HepG2 (cell line): Measurements from ENCODE around the gene ATRNL1. TPM values are rescaled to one million over a fixed set of nuclear protein-coding genes. Genes with fewer than 3 reads are reported as not detected.

Experiments used
- ATAC-seq: fragments of 200-7000 bp; cut with Tn5 transposase; 3 replicates; pipeline ENCODE4 v1.9.1; 2020; ENCODE audit warnings: mild to moderate bottlenecking, moderate library complexity
- BruUV-seq: library from RNA; stranded (reverse); fragments of 400-500 nt; replicated peaks from 2 replicates; lab custom pipeline; 2021; lab: Mats Ljungman, UMichigan
- CTCF ChIA-PET: fragments of 300-600 bp; formaldehyde crosslinking; extraction: SDS; loops from one replicate; lab custom pipeline; 2021; ENCODE audit warnings: low total read pairs, inconsistent platforms, low intra/inter-chr PET ratio; lab: Yijun Ruan, JAX
- POLR2A ChIA-PET: fragments of 350-600 bp; sonication (Branson Sonifier 250); formaldehyde crosslinking; loops from one replicate; lab custom pipeline; 2020; ENCODE audit warnings: antibody characterized with exemption, inconsistent platforms; lab: Yijun Ruan, JAX
- DNase-seq: peaks from one replicate; pipeline ENCODE4 v3.0.0-alpha.2; 2015; ENCODE audit warnings: low spot score
- FAIRE-seq: peaks from 3 replicates; lab custom pipeline; 2011; peaks lifted over from hg19 to GRCh38; lab: Jason Lieb, UNC
- H2AFZ ChIP-seq: one replicate; pipeline ENCODE4 v1.6.1; 2011; ENCODE audit warnings: low read length, inconsistent platforms
- H3K27ac ChIP-seq: fragments of 300-600 bp; 3 replicates; pipeline ENCODE4 v1.8.0; 2011; ENCODE audit warnings: mixed run types, mild to moderate bottlenecking, mixed read lengths, low read length, inconsistent platforms; ENCODE audit not compliant: insufficient read depth; ENCODE audit errors: extremely low read length
- H3K27me3 ChIP-seq, 2 experiments: fragments of 200-600 bp in 1 of 2; 2 replicates in 1 of 2; 3 replicates in 1 of 2; pipeline versions ENCODE4 v1.6.0 to v1.8.0; 2011; ENCODE audit warnings: low read length in 2 of 2, mild to moderate bottlenecking in 2 of 2, moderate library complexity in 2 of 2, inconsistent platforms in 1 of 2; ENCODE audit not compliant: insufficient read depth in 2 of 2, control insufficient read depth in 1 of 2
- H3K36me3 ChIP-seq, 2 experiments: fragments of 200-600 bp in 1 of 2; replicated peaks in 1 of 2; 2 replicates in 1 of 2; 3 replicates in 1 of 2; pipeline versions ENCODE4 v1.5.1 to v1.8.0; 2011; ENCODE audit warnings: low read length in 2 of 2, inconsistent platforms in 1 of 2; ENCODE audit not compliant: insufficient read depth in 2 of 2, control insufficient read depth in 1 of 2
- H3K4me1 ChIP-seq: 2 replicates; pipeline ENCODE4 v1.5.1; 2012; ENCODE audit warnings: low read length, inconsistent platforms; ENCODE audit not compliant: insufficient read depth
- H3K4me2 ChIP-seq: 2 replicates; pipeline ENCODE4 v1.6.0; 2011; ENCODE audit warnings: low read depth, low read length, inconsistent platforms
- H3K4me3 ChIP-seq, 3 experiments: fragments of 200-600 bp in 1 of 3; sonication (generic), shearing (Covaris generic) in 1 of 3; replicated peaks in 1 of 3; 2 replicates each; pipeline ENCODE4 v1.5.1; 2011 to 2016; ENCODE audit warnings: low read length in 3 of 3, inconsistent platforms in 2 of 3, low read depth in 2 of 3, mild to moderate bottlenecking in 2 of 3, control low read depth in 1 of 3, mixed read lengths in 1 of 3; ENCODE audit not compliant: insufficient read depth in 1 of 3
- H3K79me2 ChIP-seq: one replicate; pipeline ENCODE4 v1.6.1; 2011; ENCODE audit warnings: low read length, inconsistent platforms; ENCODE audit not compliant: insufficient read depth
- H3K9ac ChIP-seq: 2 replicates; pipeline ENCODE4 v1.6.0; 2011; ENCODE audit warnings: mild to moderate bottlenecking, low read depth, low read length, inconsistent platforms; ENCODE audit not compliant: insufficient read depth
- H3K9me3 ChIP-seq: 2 replicates; pipeline ENCODE4 v1.5.1; 2012; ENCODE audit warnings: mild to moderate bottlenecking, low read length
- H4K20me1 ChIP-seq: 2 replicates; pipeline ENCODE4 v1.6.0; 2011; ENCODE audit warnings: inconsistent platforms, mild to moderate bottlenecking, low read length, moderate library complexity; ENCODE audit not compliant: insufficient read depth
- FOXP1 ChIP-seq, 2 experiments: fragments of 450-650 bp in 1 of 2; IDR thresholded peaks; 2 replicates each; pipeline ENCODE4 v1.6.1; 2017 to 2018; ENCODE audit warnings: antibody characterized with exemption in 1 of 2
- HHEX ChIP-seq: IDR thresholded peaks from 2 replicates; pipeline ENCODE4 v1.6.1; 2016; ENCODE audit warnings: control low read depth
- HOXA9 ChIP-seq: sonication (generic); formaldehyde crosslinking; IDR thresholded peaks from 2 replicates; pipeline ENCODE4 v1.8.1; 2022; ENCODE audit warnings: missing genetic modification reagents, mild to moderate bottlenecking, moderate library complexity, borderline replicate concordance
- IKZF1 ChIP-seq: fragments of 450-650 bp; IDR thresholded peaks from 2 replicates; pipeline ENCODE4 v1.7.1; 2016
- ISL2 ChIP-seq: sonication (generic); formaldehyde crosslinking; IDR thresholded peaks from 2 replicates; pipeline ENCODE4 v1.5.0; 2020; ENCODE audit warnings: missing genetic modification reagents
- NR2F6 ChIP-seq, 2 experiments: IDR thresholded peaks; 2 replicates each; pipeline ENCODE4 v1.6.1; 2016; ENCODE audit warnings: antibody characterized with exemption in 1 of 2, mild to moderate bottlenecking in 1 of 2
- POLR2G ChIP-seq: fragments of 200-400 bp; formaldehyde crosslinking; IDR thresholded peaks from 2 replicates; pipeline ENCODE4 v1.6.1; 2018; ENCODE audit warnings: mild to moderate bottlenecking, low read depth, low read length, moderate library complexity
- UBTF ChIP-seq: sonication (generic); formaldehyde crosslinking; IDR thresholded peaks from 2 replicates; pipeline ENCODE4 v1.4.0; 2020; ENCODE audit warnings: mild to moderate bottlenecking, missing genetic modification reagents
- USF2 ChIP-seq, 2 experiments: sonication (generic) in 1 of 2; formaldehyde crosslinking in 1 of 2; IDR thresholded peaks; 2 replicates each; pipeline versions ENCODE4 v1.5.1 to v1.6.1; 2011 to 2020; ENCODE audit warnings: borderline replicate concordance in 1 of 2, low read depth in 1 of 2, low read length in 1 of 2, mild to moderate bottlenecking in 1 of 2, missing genetic modification reagents in 1 of 2, moderate library complexity in 1 of 2
- ZNF567 ChIP-seq: sonication (generic); formaldehyde crosslinking; IDR thresholded peaks from 2 replicates; pipeline ENCODE4 v1.8.1; 2023; ENCODE audit warnings: mild to moderate bottlenecking, missing genetic modification reagents, borderline replicate concordance
- ZNF616 ChIP-seq: sonication (generic); formaldehyde crosslinking; IDR thresholded peaks from 2 replicates; pipeline ENCODE4 v1.5.0; 2020; ENCODE audit warnings: low read depth, mild to moderate bottlenecking, missing genetic modification reagents
- WGBS: methylation state at CpG from one replicate; pipeline ENCODE4 v1.1.6; 2017; ENCODE audit warnings: low lambda C conversion rate; 5-methylcytosine and 5-hydroxymethylcytosine counted together
- in situ Hi-C: cut with HindIII; loops from 2 replicates; pipeline ENCODE4 v1.10.0; 2017; ENCODE audit warnings: low pct_unique_long_range_greater_than_20kb; ENCODE audit not compliant: extremely low pct_ligation_motif_present
- intact Hi-C: fragments of 100-400 bp; cut with micrococcal nuclease; formaldehyde crosslinking; loops from one replicate; pipeline ENCODE4 v1.10.0; 2022; ENCODE audit not compliant: unreplicated experiment
- polyA plus RNA-seq, 8 experiments: library from polyadenylated mRNA; depleted of rRNA in 3 of 8; stranded (reverse) in 7 of 8; unstranded in 1 of 8; fragments of >200 nt; fragmentation: Illumina TruSeq in 4 of 8; extraction: Trizol in 4 of 8; gene quantifications; 2 replicates each; pipeline versions ENCODE4 v1.2.1 to v1.2.3, GENCODE V29; 2011 to 2016; ENCODE audit warnings: low read depth in 4 of 8, missing spikeins in 1 of 8, mixed read lengths in 1 of 8; ENCODE audit not compliant: insufficient read depth in 1 of 8
- total RNA-seq, 5 experiments: library from RNA; depleted of rRNA; stranded (reverse); fragments of >200 nt; fragmentation: Illumina TruSeq; extraction: Trizol; gene quantifications; 2 replicates each; pipeline ENCODE4 v1.2.3, GENCODE V29; 2016; ENCODE audit warnings: low read depth in 1 of 5
- TF ChIP-seq, protein P1 (sequence below): sonication (generic); formaldehyde crosslinking; IDR thresholded peaks from 2 replicates; pipeline ENCODE4 v1.5.0; 2020; ENCODE audit warnings: mild to moderate bottlenecking, missing genetic modification reagents, borderline replicate concordance

Gene ATRNL1
- total and polyA plus RNA-seq, 2 of the 13 experiments (the other 11 are each of a cell fraction or from before 2014, with no cell fraction given): 0.04 TPM; not detected in 1

GRCh38 chr10:115711306-115711705, 618.1 kb downstream of the ATRNL1 start:
- Histone ChIP-seq H3K4me1 (no peaks in the 10 kb centered on the region), H4K20me1 (no peaks in the 10 kb centered on the region), H2AFZ (no peak overlapping the region), H3K36me3 (no peaks in the 10 kb centered on the region), H3K27me3 (no peaks in the 10 kb centered on the region), H3K9ac (no peak overlapping the region), H3K9me3 (no peaks in the 10 kb centered on the region), H3K4me2 (no peak overlapping the region), H3K79me2 (no peaks in the 10 kb centered on the region), H3K4me3 (no peak overlapping the region), H3K27ac (no peak overlapping the region)
- POLR2A ChIA-PET: no interaction called here
- in situ Hi-C loops (no loop called here), intact Hi-C loops (no loop called here)
- DNase-seq (no peak), ATAC-seq (no peak), FAIRE-seq (no peak)
- no TSS peak for BruUV-seq
- 0% methylated on average over 1 of the region's 1 CpG for WGBS
- CTCF ChIA-PET: no interaction called here
- TF ChIP-seq NR2F6 (IDR thresholded peaks at IDR 0.05) (no peak), NR2F6 (CRISPR knock-in tag; IDR thresholded peaks at IDR 0.05) (no peak), HHEX (CRISPR knock-in tag) (no peak), USF2 (IDR thresholded peaks at IDR 0.05; ENCODE audit: low read depth, low read length) (no peak), USF2 (CRISPR knock-in tag; IDR thresholded peaks at IDR 0.05; ENCODE audit: borderline replicate concordance) (no peak), HOXA9 (no peak), ISL2 (no peak), UBTF (CRISPR knock-in tag) (no peak), FOXP1 (IDR thresholded peaks at IDR 0.05) (no peak), FOXP1 (CRISPR knock-in tag; IDR thresholded peaks at IDR 0.05) (no peak), ZNF567 (no peak), ZNF616 (CRISPR knock-in tag) (no peak), IKZF1 (no peak), POLR2G (no peak)
- TF ChIP-seq, protein P1, sequence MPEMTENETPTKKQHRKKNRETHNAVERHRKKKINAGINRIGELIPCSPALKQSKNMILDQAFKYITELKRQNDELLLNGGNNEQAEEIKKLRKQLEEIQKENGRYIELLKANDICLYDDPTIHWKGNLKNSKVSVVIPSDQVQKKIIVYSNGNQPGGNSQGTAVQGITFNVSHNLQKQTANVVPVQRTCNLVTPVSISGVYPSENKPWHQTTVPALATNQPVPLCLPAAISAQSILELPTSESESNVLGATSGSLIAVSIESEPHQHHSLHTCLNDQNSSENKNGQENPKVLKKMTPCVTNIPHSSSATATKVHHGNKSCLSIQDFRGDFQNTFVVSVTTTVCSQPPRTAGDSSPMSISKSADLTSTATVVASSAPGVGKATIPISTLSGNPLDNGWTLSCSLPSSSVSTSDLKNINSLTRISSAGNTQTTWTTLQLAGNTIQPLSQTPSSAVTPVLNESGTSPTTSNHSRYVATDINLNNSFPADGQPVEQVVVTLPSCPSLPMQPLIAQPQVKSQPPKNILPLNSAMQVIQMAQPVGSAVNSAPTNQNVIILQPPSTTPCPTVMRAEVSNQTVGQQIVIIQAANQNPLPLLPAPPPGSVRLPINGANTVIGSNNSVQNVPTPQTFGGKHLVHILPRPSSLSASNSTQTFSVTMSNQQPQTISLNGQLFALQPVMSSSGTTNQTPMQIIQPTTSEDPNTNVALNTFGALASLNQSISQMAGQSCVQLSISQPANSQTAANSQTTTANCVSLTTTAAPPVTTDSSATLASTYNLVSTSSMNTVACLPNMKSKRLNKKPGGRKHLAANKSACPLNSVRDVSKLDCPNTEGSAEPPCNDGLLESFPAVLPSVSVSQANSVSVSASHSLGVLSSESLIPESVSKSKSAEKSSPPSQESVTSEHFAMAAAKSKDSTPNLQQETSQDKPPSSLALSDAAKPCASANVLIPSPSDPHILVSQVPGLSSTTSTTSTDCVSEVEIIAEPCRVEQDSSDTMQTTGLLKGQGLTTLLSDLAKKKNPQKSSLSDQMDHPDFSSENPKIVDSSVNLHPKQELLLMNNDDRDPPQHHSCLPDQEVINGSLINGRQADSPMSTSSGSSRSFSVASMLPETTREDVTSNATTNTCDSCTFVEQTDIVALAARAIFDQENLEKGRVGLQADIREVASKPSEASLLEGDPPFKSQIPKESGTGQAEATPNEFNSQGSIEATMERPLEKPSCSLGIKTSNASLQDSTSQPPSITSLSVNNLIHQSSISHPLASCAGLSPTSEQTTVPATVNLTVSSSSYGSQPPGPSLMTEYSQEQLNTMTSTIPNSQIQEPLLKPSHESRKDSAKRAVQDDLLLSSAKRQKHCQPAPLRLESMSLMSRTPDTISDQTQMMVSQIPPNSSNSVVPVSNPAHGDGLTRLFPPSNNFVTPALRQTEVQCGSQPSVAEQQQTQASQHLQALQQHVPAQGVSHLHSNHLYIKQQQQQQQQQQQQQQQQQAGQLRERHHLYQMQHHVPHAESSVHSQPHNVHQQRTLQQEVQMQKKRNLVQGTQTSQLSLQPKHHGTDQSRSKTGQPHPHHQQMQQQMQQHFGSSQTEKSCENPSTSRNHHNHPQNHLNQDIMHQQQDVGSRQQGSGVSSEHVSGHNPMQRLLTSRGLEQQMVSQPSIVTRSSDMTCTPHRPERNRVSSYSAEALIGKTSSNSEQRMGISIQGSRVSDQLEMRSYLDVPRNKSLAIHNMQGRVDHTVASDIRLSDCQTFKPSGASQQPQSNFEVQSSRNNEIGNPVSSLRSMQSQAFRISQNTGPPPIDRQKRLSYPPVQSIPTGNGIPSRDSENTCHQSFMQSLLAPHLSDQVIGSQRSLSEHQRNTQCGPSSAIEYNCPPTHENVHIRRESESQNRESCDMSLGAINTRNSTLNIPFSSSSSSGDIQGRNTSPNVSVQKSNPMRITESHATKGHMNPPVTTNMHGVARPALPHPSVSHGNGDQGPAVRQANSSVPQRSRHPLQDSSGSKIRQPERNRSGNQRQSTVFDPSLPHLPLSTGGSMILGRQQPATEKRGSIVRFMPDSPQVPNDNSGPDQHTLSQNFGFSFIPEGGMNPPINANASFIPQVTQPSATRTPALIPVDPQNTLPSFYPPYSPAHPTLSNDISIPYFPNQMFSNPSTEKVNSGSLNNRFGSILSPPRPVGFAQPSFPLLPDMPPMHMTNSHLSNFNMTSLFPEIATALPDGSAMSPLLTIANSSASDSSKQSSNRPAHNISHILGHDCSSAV: no peak
